HPDE6-E6E7 (cell line): ENCODE data around the gene KRTAP5-1.
"Not testable (repeated sequence)": the region's sequence is repeated elsewhere in the genome, so short reads cannot be mapped to it uniquely, and the experiment has no call there.

Experiments
- DNase-seq: peaks from one replicate; pipeline ENCODE4 v3.0.0; 2011; ENCODE audit warnings: missing footprints; ENCODE audit errors: extremely low spot score

Gene KRTAP5-1, protein sequence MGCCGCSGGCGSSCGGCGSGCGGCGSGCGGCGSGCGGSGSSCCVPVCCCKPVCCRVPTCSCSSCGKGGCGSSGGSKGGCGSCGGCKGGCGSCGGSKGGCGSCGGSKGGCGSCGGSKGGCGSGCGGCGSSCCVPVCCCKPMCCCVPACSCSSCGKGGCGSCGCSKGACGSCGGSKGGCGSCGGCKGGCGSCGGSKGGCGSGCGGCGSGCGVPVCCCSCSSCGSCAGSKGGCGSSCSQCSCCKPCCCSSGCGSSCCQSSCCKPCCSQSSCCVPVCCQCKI

DNA sequence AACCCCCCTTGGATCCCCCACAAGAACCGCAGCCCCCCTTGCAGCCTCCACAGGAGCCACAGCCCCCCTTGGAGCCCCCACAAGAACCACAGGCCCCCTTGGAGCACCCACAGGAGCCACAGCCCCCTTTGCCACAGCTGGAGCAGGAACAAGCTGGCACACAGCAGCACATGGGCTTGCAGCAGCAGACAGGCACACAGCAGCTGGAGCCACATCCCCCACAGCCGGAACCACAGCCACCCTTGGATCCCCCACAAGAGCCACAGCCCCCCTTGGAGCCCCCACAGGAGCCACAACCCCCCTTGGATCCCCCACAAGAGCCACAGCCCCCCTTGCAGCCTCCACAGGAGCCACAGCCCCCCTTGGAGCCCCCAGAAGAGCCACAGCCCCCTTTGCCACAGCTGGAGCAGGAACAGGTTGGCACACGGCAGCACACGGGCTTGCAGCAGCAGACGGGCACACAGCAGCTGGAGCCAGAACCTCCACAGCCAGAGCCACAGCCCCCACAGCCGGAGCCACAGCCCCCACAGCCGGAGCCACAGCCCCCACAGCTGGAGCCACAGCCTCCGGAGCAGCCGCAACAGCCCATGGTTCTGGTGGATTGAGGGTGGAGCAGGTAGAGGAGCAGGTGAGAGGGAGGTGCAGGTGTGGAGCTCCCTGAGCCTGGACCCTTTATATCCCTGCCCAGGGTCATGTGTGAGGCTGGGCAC is at the start of gene KRTAP5-1:
KRTAP5-1 (minus strand) TSS at position 623 of the 710 bp plus-strand sequence; CDS start at position 589, 34 bp downstream.
- DNase-seq = not testable (repeated sequence)

DNA sequence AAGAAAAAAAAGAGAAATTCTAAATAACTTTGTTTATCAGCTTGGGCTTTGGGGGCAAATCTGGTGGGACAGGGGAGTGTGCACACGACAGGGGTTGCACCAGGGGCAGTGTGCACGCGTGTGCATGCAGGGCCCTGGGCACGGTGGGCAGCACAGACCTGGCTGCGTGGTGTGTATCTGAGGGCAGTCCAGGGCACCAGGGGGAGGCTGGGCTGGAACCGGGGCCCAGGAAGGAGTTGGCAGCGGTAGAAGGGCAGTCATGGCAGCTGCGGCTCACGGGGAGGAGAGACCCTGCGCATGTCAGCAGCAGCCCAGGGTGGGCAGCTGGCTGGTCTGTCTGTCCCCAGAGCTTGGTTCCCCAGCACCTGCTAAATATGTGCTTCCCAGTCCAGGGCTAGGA is 48.8 kb upstream of the KRTAP5-1 start:
- DNase-seq = no peak

DNA sequence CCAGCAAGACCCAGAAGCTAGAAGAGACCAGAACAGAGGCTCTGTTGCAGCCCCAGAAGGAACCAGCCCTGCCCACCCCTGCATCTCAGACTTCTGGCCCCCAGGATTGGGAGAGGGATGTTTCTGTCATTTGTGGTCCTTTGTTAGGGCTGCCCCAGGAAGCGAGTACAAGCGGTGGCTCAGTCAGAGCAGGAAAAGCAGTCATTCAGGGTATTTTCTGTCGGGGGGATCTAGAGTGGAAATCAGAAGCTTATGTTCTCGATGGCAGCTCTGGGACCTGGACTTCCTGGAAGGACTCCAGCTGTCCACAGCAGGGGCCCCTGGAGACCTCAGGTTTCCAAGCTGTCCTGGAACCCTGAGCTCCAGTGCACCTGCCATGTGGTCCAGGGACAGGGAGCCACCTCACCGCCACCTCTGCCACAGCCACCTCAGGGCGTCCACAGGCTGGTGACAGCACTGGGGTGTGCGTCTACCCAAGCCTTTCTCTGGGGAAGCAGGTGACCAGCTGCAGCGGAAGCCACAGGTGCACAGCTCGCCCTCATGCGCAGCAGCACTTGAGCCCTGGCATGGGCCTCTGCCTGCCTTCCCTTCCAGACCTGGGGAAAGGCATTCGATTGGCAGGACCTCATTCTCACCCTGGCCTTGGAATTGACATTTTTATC is 47.1 kb upstream of the KRTAP5-1 start:
- no peak for DNase-seq

DNA sequence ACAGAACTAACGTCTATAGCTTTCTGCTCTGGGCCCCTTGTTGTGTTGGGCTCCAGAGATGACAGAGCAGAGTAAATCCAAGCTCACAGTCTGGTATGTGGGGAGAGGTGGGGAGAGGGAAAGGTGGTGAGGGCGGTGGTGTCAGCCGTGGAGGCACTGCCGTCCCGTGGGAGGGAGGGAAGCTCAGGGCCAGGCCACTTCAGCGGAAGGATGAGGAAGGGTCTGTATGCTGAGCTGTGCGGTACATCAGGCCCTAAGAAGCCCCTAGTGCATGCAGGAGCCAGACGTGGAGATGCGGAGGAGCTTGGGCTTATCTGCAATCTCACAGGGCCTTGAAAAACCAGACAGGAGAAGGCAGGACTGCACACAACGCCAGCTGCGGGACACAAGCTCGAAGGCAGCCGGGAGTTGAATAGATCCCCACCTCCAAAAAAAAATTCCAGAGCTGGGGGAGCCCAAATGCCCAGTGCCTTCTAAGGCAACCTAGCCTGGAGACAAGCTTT is 46.0 kb upstream of the KRTAP5-1 start:
- DNase-seq = no peak

DNA sequence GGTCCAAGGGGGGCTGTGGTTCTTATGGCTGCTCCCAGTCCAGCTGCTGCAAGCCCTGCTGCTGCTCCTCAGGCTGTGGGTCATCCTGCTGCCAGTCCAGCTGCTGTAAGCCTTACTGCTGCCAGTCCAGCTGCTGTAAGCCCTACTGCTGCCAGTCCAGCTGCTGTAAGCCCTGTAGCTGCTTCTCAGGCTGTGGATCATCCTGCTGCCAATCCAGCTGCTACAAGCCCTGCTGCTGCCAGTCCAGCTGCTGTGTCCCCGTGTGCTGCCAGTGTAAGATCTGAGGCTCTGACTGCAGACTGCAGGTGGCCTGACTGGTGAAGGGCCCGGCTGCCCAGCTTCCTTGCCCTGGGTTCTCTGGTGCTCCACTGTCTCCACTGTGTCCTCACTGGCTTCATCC is 45.2 kb upstream of the KRTAP5-1 start:
- DNase-seq = no peak

DNA sequence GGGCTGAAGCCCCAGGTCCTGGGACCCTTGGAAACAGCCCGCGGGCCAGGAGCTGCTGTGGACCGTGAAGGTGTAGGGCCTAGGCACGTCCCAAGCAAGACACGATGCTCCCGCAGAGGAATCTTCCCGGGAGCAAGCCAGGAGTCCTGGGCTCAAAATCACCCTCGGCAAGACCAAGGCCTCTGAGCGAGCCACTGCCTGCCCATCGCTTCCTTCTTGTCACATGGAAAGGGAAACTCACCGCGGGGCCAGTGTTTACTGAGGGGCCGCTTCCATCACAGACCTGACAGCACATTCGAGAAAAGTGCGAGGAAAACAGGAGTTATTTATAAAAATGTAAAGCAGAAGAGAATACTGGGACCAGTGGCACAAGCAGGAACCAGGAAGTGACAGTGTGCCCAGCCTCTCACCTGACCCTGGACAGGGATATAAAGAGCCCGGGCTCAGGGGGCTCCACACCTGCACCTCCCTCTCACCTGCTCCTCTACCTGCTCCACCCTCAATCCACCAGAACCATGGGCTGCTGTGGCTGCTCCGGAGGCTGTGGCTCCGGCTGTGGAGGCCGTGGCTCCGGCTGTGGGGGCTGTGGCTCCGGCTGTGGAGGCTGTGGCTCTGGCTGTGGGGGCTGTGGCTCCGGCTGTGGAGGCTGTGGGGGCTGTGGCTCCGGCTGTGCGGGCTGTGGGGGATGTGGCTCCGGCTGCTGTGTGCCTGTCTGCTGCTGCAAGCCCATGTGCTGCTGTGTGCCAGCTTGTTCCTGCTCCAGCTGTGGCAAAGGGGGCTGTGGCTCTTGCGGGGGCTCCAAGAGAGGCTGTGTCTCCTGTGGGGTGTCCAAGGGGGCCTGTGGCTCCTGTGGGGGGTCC is 44.5 kb upstream of the KRTAP5-1 start, which contains the start of gene KRTAP5-5:
KRTAP5-5 (plus strand) TSS at position 450 of the 860 bp plus-strand sequence; CDS start at position 516, 66 bp downstream.
- no peak for DNase-seq

DNA sequence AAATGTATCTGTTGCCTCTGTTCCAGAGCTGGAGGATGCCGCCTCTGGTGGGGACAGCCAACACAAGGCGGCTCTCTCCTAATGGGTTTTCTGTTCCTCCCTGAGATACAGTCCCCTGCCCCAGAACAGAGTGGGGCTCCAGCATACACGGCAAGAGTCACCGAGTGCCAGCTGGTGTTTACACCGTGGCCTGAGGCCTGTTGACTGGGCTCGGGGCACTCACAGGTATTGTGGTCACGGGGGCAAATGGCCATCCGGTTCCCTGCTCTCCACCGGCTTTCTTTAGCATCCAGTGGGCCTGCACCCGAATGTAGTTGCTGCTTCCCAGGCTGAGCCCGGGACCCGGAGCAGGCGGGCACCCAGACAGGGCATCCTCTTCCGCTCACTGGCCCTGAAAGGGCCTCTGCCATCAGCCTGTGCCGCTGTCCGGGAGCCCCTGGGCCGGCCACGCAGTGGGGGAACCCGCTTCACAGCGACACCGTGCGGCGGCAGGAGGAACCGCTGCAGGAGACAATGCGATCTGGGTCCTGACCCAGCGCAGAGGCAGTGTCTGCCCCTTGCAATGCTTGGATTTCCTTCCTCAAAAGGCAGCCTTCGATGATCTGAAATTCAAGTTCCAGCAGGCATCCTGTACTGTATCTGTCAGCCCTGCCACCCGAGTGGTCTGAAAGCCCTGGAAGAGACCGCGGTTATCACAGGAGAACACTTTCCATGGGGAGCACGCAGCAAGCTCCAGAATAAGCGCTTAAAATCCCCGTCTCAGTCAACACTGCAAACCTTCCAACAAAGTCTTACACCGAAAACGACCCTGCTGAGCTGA is 43.6 kb upstream of the KRTAP5-1 start:
- DNase-seq = peak; percentile 48

DNA sequence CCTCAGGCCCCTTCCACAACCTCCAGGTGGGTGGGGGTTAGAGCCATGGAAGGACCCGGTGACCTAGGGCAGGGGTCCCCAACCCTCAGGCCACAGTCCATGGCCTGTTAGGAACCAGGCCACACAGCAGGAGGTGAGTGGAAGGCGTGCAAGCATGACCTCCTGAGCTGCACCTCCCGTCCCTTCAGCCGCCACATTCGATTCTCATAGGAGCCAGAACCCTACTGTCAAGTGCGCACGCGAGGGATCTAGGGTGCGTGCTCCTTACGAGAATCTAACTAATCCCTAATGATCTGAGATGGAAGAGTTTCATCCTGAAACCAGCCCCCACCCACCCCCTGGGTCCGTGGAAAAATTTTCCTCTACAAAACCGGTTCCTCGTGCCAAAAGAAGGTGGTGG is 40.5 kb upstream of the KRTAP5-1 start:
- no peak for DNase-seq

DNA sequence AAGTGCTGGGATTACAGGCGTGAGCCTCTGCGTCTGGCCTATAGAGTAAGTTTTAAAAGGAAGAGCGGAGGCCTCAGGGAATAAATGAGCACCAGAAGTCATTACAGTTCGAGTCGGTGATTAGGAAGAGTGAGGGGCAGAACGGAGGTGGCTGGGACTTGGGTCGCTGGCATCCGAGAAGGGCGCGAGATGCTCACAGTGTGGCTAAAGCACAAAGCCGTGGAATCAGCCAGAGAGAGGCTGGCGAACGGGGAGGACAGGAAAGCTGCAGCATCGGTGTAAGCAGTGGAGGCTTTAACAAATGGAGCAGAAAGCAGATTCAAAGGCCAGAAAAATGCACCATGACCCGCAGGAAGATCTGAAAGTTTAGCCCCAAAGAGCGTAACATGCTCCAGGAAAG is 39.5 kb upstream of the KRTAP5-1 start:
- DNase-seq = no peak

DNA sequence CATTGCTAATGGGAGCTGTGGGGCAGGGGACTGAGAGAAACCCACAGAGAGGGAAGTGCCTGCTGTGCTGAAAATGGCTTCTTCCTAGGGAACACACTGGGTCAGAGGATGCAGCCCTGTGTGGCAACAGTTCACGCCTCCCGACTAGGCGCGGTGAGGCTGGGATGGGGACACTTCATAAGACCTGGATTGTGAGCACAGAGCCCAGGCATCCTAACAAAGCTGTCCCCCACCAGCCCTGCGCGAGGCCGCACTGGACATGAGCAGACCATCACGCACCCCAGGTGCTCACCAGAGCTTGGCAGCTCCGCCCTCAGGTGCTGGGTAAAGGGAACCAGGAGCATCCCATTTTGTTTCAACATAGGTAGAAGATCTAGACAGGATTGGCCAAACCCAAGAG is 38.6 kb upstream of the KRTAP5-1 start:
- DNase-seq = no peak

DNA sequence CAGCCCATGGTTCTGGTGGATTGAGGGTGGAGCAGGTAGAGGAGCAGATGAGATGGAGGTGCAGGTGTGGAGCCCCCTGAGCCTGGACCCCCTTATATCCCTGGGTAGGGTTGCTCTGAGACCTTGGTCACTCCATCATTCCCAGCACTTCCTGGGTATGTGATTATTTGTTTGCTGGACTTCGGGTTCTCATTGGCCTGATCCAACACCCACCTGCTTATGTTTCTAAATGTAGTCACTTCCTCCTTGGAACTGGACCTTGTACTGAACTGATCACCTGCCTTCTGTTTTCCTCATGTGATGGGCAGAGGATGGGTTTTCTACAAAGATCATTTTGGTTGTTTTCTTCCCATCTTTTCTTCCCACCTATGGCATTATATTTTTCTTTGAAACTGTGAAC is 37.0 kb upstream of the KRTAP5-1 start, which contains the start of gene KRTAP5-4:
KRTAP5-4 (minus strand) TSS at position 53 of the 400 bp plus-strand sequence; CDS start at position 8, 45 bp downstream.
- DNase-seq = no peak

DNA sequence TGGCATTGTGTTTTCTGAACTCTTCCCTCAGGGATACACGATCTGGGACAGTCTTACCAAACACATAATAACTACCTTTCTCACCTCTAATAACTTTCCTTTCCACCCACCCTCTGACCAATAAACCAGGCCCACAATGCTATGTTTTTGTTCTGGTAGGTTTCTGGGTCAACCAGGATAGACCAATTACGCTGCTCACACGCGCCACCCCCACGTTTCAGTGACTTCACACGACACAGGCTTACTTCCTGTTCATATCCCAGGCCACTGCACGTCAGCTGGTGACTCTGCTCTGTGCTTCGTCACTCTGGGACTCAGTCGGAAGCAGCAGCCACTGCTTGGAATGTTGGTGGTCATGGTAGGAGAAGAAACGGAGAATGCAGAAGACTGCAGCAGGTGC is 34.4 kb upstream of the KRTAP5-1 start:
- no peak for DNase-seq

DNA sequence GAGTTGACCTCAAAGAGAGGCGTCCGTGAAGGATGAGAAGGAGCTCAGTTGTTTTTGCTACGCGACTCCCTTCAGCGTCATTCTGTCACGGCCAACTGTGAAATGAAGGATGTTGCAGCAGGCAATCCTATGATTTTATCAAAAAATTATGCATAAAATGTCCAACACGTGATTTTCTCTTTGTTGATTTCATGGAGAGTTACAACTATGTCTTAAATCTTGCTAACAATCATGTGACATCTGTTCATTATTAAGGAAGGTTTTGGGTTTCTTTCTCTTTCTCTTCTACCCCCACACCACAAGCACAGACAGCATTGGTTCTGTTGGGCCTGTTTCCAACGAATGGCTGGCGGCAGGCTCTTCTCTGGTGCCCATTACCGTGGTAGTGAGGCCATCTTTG is 33.1 kb upstream of the KRTAP5-1 start:
- DNase-seq = no peak

DNA sequence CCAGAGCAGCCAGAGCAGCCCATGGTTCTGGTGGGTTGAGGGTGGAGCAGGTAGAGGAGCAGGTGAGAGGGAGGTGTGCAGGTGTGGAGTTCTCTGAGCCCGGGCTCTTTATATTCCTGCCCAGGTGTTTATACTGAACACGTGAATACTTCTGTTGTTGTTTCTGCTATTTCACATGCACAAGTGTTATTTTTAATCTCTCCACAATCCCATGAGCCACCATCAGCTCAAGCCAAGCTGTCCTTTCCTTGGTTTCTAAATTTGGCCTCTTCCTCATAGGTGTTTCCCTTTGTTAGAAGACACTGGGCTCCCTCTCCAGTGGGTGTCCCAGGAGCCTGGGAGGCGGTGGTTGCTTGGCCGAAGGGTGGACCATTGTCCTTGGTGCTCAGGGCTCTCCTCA is 23.3 kb upstream of the KRTAP5-1 start, which contains the start of gene KRTAP5-3:
KRTAP5-3 (minus strand) TSS at position 101 of the 400 bp plus-strand sequence; CDS start at position 23, 78 bp downstream.
- no peak for DNase-seq

DNA sequence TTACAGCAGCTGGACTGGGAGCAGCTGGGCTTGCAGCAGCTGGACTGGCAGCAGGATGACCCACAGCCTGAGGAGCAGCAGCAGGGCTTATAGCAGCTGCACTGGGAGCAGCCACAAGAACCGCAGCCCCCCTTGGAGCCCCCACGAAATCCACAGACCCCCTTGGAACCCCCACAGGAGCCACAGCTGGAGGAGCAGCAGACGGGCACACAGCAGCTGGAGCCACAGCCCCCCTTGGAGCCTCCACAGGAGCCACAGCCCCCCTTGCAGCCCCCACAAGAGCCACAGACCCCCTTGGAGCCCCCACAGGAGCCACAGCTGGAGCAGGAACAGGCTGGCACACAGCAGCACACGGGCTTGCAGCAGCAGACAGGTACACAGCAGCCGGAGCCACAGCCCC is 22.8 kb upstream of the KRTAP5-1 start:
- not testable (repeated sequence) for DNase-seq

DNA sequence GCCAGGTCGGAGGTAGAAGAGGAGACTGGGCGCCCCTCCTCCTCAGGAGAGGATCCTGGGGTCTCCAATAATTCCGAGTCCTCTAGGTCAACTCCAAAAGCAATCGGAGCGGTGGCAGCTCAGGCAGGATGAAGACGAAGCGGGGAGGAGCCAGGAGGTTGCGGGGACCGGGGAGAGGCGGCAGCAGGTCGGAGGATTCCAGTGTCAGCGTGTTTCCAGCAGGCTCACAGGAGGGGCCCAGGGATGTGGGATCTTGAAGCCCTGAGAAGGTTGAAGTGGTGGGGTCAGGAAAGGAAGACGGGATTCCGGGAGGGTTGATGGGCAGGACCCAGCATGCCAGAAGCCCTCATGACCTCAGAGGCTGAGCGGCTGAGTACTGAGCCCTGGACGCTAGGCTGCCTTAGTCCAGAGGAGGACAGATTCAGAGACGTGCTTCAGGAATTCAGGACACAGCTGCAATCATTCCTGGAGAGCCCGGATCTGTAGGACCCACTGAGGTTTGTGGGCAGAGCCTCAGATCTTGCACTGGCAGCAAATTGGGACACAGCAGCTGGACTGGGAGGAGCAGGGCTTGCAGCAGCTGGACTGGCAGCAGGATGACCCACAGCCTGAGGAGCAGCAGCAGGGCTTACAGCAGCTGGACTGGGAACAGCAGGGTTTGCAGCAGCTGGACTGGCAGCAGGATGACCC is 22.2 kb upstream of the KRTAP5-1 start:
- not testable (repeated sequence) for DNase-seq

DNA sequence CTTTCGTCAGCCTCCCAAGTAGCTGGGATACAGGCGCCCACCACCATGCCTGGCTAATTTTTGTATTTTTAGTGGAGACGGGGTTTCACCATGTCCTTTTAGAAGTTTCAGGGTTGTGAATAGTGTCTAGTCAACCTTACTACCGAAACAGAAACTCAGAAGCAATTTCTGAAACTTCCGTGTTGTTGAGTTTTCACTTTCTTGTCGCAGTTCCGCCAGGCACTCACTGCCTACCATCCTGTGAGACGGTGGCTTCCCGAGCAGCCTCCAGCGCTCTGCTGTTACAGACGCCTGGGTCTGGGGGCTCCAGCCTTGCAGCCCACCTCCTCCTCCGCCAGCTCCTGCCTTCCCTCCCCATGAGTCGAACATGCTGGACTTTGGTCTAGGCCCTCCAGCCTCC is 20.8 kb upstream of the KRTAP5-1 start:
- DNase-seq = not testable (repeated sequence)

DNA sequence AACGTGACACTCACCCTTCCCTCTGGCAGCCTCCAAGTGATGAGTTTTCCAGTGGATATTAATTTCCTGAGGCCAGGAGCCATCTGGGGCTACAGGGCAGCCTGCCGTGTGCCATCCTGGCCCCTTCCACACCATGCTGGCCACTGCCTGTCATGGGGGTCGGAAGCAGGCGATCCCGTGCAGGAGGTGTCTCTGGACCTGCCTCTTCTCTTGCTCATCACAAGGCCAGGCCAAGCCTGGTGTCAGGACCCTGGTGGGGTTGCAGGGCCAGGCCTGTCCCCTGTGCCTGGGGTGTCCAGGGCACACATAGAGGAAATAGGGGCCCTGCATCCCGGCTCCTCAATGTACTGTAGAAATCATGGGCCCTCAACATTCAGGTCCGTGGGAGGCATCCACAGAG is 19.6 kb upstream of the KRTAP5-1 start:
- DNase-seq = no peak

DNA sequence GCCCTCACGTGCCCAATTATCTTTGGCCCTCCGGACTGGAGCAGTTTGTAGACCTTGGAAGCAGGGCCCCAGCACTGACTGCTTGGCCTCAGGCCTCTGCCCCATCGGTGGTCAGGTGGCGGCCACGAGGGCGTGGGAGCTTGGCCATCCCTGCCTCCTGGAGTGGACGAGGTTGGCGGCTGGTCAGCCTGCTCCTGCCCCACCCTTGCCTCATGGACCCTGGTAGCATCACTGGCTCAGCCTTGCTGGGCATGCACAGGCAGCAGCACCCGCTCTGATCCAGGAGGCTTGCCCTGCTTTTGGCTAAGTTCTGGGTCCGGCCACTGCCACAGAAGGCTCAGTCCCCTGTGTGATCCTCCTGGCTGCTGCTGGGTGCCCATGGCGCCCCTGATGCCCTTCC is 19.1 kb upstream of the KRTAP5-1 start:
- DNase-seq = no peak

DNA sequence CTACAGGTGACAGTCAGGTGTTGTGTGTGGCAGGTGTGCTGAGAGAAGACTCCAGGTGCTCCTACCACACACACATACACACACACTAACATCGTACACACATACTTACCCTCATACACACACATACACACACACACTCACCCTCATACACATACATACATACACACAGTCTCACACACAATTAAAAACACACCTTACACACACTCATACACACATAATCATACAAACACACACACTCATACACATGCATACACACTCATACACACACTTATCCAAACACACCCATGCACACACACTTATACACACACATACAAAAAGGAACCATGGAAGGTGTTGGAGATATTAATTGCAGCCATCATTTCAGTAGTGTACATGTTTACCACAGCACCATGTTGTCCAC is 18.5 kb upstream of the KRTAP5-1 start:
- no peak for DNase-seq
